NT2/D1 (cell line): ENCODE results near the gene SOCS3.

Experiments used
- YY1 ChIP-seq: IDR thresholded peaks from 2 replicates; pipeline ENCODE4 v1.6.1; 2011; ENCODE audit not compliant: insufficient read length, insufficient read depth
- ZNF274 ChIP-seq: IDR thresholded peaks from 2 replicates; pipeline ENCODE4 v1.6.1; 2011; ENCODE audit warnings: mild to moderate bottlenecking, low read depth, low read length

- TF ChIP-seq ZNF274 (no peak), YY1 (no peak)
These were observed 18.0 kb upstream of the SOCS3 start for GRCh38 chr17:78377858-78378224.
